Measurements from ENCODE around the gene MTCL3.

Gene MTCL3

GRCh38 chr6:127513425-127513824, 5.7 kb downstream of the MTCL3 start:
- Mint-ChIP-seq H3K27me3 (ENCODE audit: low read depth) (peaks cover 34% of the 10 kb centered on the region), H3K27ac (no peak overlapping the region), H3K36me3 (ENCODE audit: insufficient read depth in 1 of 3, low read depth in 3 of 3) (peaks cover 10 to 49% (median 31%) of the 10 kb centered on the region in 3 experiments), H3K9me3 (no peaks in the 10 kb centered on the region), H3K4me3 (peak overlapping the region in 1 of 2 experiments; percentile 46; a peak in 1 of 5 replicates), H3K4me1 (peaks cover 26 to 28% of the 10 kb centered on the region in 2 experiments)
- no peak for TF ChIP-seq CTCF (conservative IDR thresholded peaks at IDR 0.05)
- Histone ChIP-seq H2BK20ac (ENCODE audit: low read depth, low read length, poor library complexity, severe bottlenecking) (no peak overlapping the region), H3K27me3 (ENCODE audit: insufficient read depth, low read length) (no peaks in the 10 kb centered on the region), H3K9ac (ENCODE audit: extremely low read depth, insufficient read length, low read length) (no peak overlapping the region), H3K18ac (ENCODE audit: insufficient read length, low read depth, low read length) (no peak overlapping the region), H4K8ac (replicated peaks; ENCODE audit: insufficient read length, low read depth, low read length) (no peak overlapping the region), H3K56ac (ENCODE audit: insufficient read length, low read depth, low read length) (no peak overlapping the region), H3K4me2 (ENCODE audit: insufficient read depth, insufficient read length, low read length) (no peak overlapping the region), H4K91ac (ENCODE audit: insufficient read length, low read depth, low read length) (no peak overlapping the region), H3K23me2 (ENCODE audit: insufficient read length, low read depth, low read length, poor library complexity, severe bottlenecking) (peaks cover 24% of the 10 kb centered on the region), H3K79me1 (ENCODE audit: insufficient read depth, low read depth, low read length, poor library complexity, severe bottlenecking) (peaks cover 2% of the 10 kb centered on the region), H3K23ac (ENCODE audit: insufficient read length, low read depth, low read length) (no peak overlapping the region), H2BK120ac (ENCODE audit: low read depth, low read length, poor library complexity, severe bottlenecking) (no peak overlapping the region), H3K9me3 (ENCODE audit: control insufficient read depth, low read depth, low read length) (no peaks in the 10 kb centered on the region), H3K4me1 (ENCODE audit: insufficient read depth, low read length) (no peaks in the 10 kb centered on the region), H2AK5ac (ENCODE audit: insufficient read length, low read length) (no peak overlapping the region), H4K5ac (ENCODE audit: insufficient read length, low read depth, low read length) (no peak overlapping the region), H3T11ph (ENCODE audit: low read length) (no peak overlapping the region), H3K14ac (ENCODE audit: insufficient read depth, low read length) (no peak overlapping the region), H2BK12ac (ENCODE audit: insufficient read length, low read depth, low read length) (no peak overlapping the region), H3K79me2 (ENCODE audit: insufficient read depth, low read length) (no peaks in the 10 kb centered on the region), H3K4ac (ENCODE audit: low read depth, low read length) (no peak overlapping the region), H2AFZ (ENCODE audit: low read length) (no peak overlapping the region), H3K27ac (ENCODE audit: insufficient read length, low read depth, low read length) (no peak overlapping the region), H2BK5ac (ENCODE audit: insufficient read length, low read length) (no peak overlapping the region), H2BK15ac (ENCODE audit: low read depth, low read length) (no peak overlapping the region), H4K20me1 (ENCODE audit: control insufficient read depth, insufficient read depth, insufficient read length) (no peaks in the 10 kb centered on the region)
- DNase-seq, result no peak

Data from H9 (cell line).